Naive thymus-derived CD8-positive, alpha-beta T cell (primary cell): ENCODE results near the gene ACSL3. TPM values are rescaled to one million over a fixed set of nuclear protein-coding genes. Genes with fewer than 3 reads are reported as not detected.
"Not testable (repeated sequence)": the region's sequence is repeated elsewhere in the genome, so short reads cannot be mapped to it uniquely, and the experiment has no call there.

Source experiments
- ATAC-seq, 2 donors: fragments of 150-1000 bp; cut with Tn5 transposase in 1 of 2; sonication (Bioruptor Pico), chemical (Tn5 transposase) in 1 of 2; 1 replicate in 1 of 2; 2 replicates in 1 of 2; pipeline ENCODE4 v1.10.0; 2021; ENCODE audit warnings: mild to moderate bottlenecking in 2 of 2, moderate library complexity in 2 of 2
- POLR2A ChIA-PET: fragments of 350-600 bp; sonication (Branson Sonifier 250); formaldehyde crosslinking; loops from one replicate; lab custom pipeline; 2021; ENCODE audit warnings: antibody characterized with exemption; lab: Charles Lee
- DNase-seq, 10 donors: peaks; one replicate each; pipeline versions ENCODE4 v3.0.0 to v3.0.0-alpha.2; 2020 to 2022
- H3K27ac Mint-ChIP-seq, 10 donors: one replicate each; pipeline ENCODE4 v1.8.0; 2020 to 2022; ENCODE audit warnings: mild to moderate bottlenecking in 10 of 10, mixed read lengths in 10 of 10, moderate library complexity in 4 of 10, inconsistent platforms in 1 of 10
- H3K27me3 Mint-ChIP-seq, 5 donors: one replicate each; pipeline ENCODE4 v1.8.0; 2021 to 2022; ENCODE audit warnings: mixed read lengths in 5 of 5
- H3K36me3 Mint-ChIP-seq, 3 donors: one replicate each; pipeline ENCODE4 v1.8.0; 2020 to 2022; ENCODE audit warnings: mixed read lengths in 3 of 3, mild to moderate bottlenecking in 2 of 3, inconsistent platforms in 1 of 3
- H3K4me1 Mint-ChIP-seq, 4 donors: one replicate each; pipeline ENCODE4 v1.8.0; 2021 to 2022; ENCODE audit warnings: mixed read lengths in 4 of 4
- H3K4me3 Mint-ChIP-seq, 10 donors: one replicate each; pipeline ENCODE4 v1.8.0; 2020 to 2022; ENCODE audit warnings: mild to moderate bottlenecking in 10 of 10, mixed read lengths in 10 of 10, moderate library complexity in 6 of 10, inconsistent platforms in 1 of 10
- H3K9me3 Mint-ChIP-seq, 9 donors: one replicate each; pipeline ENCODE4 v1.8.0; 2020 to 2022; ENCODE audit warnings: mixed read lengths in 9 of 9, mild to moderate bottlenecking in 3 of 9, inconsistent platforms in 1 of 9, moderate library complexity in 1 of 9
- polyA plus RNA-seq, 3 donors: library from polyadenylated mRNA; unstranded; fragments of 300-500 nt; fragmentation: Illumina TruSeq; gene quantifications; one replicate each; pipeline ENCODE4 v1.2.3, GENCODE V29; 2021
- total RNA-seq, 8 experiments: library from RNA in 2 of 8; stranded (reverse) in 2 of 8; gene quantifications; one replicate each; pipeline ENCODE4 v1.2.3 and lab custom pipeline; 2021 to 2026

ACSL3 gene
- total and polyA plus RNA-seq, 5 experiments from 2014 or later = 27.8 to 43.1 (median 32.5) TPM

DNA sequence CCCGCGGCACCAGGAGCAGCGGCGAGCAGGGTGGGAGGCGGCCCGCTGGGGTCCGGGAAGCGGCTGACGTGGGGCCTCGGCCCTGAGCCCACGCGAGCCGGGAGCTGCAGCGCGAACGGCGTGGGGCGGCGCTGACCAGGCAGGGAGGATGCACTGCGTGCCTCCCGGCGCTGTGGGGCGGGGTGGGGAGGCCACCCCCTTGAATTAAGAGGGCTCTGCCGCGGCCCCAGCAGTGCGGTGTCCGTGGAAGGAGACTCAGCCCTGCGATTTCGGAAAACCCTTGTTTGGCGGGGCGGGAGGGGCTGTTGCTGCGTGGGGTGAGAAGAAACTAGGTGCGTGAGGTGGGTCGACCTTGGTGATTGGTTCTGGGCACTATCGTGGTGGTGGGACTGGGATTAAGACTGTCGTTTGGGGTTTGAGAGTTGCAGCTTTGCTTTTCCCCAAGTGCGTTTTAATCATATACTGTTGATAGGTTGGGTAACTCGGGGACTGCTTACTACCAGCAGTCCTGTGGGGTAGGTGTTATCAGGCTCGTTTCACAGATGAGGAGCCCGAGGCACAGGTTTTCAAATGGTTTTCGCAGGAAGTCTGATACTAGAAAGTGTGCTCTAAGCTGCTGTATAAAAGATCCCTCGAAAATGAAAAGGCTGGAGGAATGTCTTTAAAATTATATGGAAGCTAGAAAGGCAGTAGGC lies 722 bp downstream of the ACSL3 start:
- no peaks in the 10 kb centered on the region for H3K27me3 Mint-ChIP-seq
- H3K27ac Mint-ChIP-seq = peak overlapping the region; percentile 62 to 99 (median 94)
- no peak overlapping the region for H3K4me3 Mint-ChIP-seq
- DNase-seq (peak in 9 of 10 donors; percentile 25 to 69 (median 40)), ATAC-seq (peak in 1 of 2 donors; percentile 28)
- H3K9me3 Mint-ChIP-seq = no peaks in the 10 kb centered on the region
- peaks cover 7 to 14% (median 8%) of the 10 kb centered on the region in 4 donors for H3K4me1 Mint-ChIP-seq
- POLR2A ChIA-PET = interaction anchor here (1.0 to 1.8 kb wide), 2 partner anchors 9 to 205 kb away, joined by 3 to 5 read pairs; partner anchors contain the start of gene FARSB
- no peaks in the 10 kb centered on the region for H3K36me3 Mint-ChIP-seq

DNA sequence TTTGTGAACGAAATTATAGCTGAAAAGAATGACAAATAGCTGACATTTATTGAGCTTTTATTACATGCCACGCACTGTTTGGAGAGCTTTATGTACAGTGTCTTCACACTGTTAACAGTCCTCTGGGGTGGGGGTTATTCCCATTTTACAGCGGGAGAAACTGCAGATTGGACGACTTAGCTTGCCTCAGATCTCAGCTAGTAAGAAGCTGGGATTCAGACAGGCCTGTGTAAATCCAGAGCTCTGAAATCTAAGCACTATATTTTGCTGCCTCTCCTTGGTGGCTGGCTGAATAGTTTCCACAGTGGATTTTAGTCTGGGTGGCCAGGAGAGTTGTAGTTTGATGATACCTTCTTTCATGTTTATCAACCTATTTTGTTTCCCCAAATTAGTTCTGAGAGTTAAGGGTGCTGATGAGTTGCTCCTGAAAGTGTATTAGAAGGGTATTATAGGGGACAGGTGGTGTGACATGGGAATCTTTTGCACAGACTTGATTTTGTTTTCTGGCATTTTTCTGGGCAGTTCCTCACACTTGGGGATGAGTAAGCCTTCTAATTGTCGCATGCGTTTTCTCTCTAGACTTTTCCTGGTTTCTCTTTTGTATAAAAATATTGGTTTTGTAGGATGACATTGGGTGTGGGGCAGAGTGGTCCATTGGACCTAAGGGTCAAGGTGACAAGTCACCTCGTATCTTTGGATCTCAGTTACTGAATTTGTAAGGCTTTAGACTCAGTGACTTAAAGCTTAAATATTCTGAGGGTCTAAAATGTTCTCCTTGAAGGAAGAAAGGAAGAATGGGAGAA lies 1.5 kb downstream of the ACSL3 start:
- Mint-ChIP-seq H3K9me3 (no peaks in the 10 kb centered on the region), H3K27me3 (no peaks in the 10 kb centered on the region), H3K27ac (peak overlapping the region in 9 of 10 donors; percentile 62 to 99 (median 95)), H3K36me3 (no peaks in the 10 kb centered on the region), H3K4me1 (peaks cover 7 to 19% (median 11%) of the 10 kb centered on the region in 4 donors), H3K4me3 (no peak overlapping the region)
- ATAC-seq (no peak), DNase-seq (no peak)
- POLR2A ChIA-PET = no interaction called here

DNA sequence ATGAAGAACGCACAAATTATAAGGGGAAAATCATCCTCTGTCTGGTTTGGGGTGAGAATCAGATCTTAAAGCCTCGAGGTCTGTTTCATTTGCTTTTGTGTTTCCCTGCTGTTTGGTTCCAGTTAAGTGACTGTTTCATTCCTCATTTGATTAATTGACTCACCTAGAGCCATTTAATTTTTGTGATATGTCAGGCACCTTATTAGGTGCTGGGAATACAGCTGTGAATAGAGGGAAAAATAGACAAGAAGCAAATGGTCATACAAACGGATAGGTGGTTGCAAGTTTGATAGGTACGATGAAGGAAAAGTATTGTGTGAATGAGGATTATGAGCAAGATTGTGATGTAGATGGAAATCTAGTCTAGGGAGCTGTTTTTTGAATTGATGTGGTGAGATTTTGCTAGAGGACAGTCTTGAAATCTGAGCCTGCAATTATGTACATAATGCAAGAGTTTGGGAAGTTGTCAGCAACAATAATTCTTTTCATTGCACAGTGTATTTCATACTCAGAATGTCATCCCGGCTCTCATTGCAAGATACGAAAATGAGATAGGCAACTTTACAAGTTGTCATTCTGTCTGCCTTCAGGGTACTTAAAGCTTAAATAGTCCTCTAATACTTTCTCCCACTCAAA lies 2.2 kb downstream of the ACSL3 start:
- no peak overlapping the region for H3K27ac Mint-ChIP-seq
- no peaks in the 10 kb centered on the region for H3K9me3 Mint-ChIP-seq
- H3K4me3 Mint-ChIP-seq = no peak overlapping the region
- no peak for DNase-seq
- POLR2A ChIA-PET = no interaction called here
- no peaks in the 10 kb centered on the region for H3K36me3 Mint-ChIP-seq
- H3K27me3 Mint-ChIP-seq = no peaks in the 10 kb centered on the region
- peaks cover 7 to 23% (median 16%) of the 10 kb centered on the region in 4 donors for H3K4me1 Mint-ChIP-seq
- no peak for ATAC-seq

DNA sequence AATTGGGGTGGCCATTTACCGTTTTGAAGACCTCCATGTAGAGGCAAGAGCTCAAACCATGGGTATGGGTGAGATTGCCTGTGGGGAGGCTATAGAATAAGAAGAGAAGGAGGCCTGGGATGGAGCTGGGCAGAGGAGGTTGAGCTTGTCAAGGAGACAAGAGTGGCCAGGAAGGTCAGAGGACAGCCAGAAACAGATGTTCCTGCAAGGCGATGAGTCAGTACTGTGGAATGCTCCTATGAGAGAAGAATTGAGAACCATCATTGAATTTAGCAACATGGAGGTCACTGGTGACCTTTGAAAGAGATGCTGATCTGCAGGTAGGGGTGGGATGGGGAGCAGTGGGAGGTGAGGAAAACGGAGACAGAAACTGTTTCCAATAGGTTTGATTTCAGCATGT lies 3.5 kb downstream of the ACSL3 start:
- DNase-seq = no peak
- peaks cover 7 to 24% (median 17%) of the 10 kb centered on the region in 4 donors for H3K4me1 Mint-ChIP-seq
- H3K27me3 Mint-ChIP-seq = no peaks in the 10 kb centered on the region
- no peaks in the 10 kb centered on the region for H3K9me3 Mint-ChIP-seq
- no peak overlapping the region for H3K27ac Mint-ChIP-seq
- no peak for ATAC-seq
- H3K36me3 Mint-ChIP-seq = no peaks in the 10 kb centered on the region
- H3K4me3 Mint-ChIP-seq = no peak overlapping the region
- POLR2A ChIA-PET = no interaction called here

DNA sequence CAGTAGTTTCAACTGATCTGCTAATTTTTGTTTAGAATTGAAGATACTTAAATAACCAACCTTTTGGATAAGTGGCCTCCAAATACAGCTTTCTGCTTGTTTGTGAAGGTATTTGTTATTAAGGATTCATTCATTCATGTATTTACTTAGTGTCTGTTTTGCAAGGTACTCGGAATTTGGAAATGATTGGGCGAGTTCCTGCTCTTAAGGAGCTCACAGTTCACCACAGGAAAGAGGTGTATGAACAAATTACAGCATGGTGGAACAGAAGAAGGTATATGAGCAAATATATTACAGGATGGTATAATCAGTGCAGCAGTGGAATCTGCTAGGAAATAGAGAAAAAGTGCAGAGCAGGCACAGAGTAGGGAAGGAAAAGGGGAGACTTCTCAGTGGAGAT lies 4.5 kb downstream of the ACSL3 start:
- H3K9me3 Mint-ChIP-seq = no peaks in the 10 kb centered on the region
- peaks cover 7 to 24% (median 14%) of the 10 kb centered on the region in 4 donors for H3K4me1 Mint-ChIP-seq
- no peak for ATAC-seq
- no peaks in the 10 kb centered on the region for H3K27me3 Mint-ChIP-seq
- POLR2A ChIA-PET = interaction anchor here (0.6 kb wide), 1 partner anchor 1767 kb away, joined by 3 read pairs; no protein-coding TSS in a partner anchor
- DNase-seq = no peak
- peak overlapping the region in 1 of 10 donors; percentile 21 for H3K4me3 Mint-ChIP-seq
- H3K27ac Mint-ChIP-seq = no peak overlapping the region
- no peaks in the 10 kb centered on the region for H3K36me3 Mint-ChIP-seq

DNA sequence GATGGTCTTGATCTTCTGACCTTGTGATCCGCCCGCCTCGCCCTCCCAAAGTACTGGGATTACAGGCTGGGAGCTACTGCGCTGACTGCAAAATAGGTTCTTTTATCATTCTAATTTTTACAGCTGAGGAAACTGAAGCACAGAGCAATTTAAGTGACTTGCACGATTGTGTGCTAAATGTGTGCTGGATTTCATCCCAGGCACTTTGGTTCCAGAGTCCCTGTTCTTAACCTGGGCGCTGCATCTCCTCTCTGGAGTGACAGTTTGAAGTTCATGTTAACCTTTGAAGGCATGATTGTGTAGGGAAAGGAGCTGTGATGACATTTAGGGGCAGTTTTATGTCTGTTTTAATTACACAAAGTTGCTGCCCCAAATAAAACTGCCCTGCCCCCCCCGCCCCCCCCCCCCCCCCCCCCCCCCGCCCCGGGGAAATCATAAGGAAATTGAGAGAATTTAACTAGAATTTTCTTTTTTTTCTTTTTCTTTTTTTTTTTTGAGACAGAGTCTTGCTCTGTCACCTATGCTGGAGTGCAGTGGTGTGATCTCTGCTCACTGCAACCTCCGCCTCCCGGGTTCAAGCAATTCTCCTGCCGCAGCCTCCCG lies 5.6 kb downstream of the ACSL3 start:
- no peak overlapping the region for H3K27ac Mint-ChIP-seq
- H3K4me1 Mint-ChIP-seq = peaks cover 6 to 24% (median 14%) of the 10 kb centered on the region in 4 donors
- DNase-seq = no peak
- no peaks in the 10 kb centered on the region for H3K9me3 Mint-ChIP-seq
- no peaks in the 10 kb centered on the region for H3K36me3 Mint-ChIP-seq
- ATAC-seq = no peak
- no peak overlapping the region for H3K4me3 Mint-ChIP-seq
- POLR2A ChIA-PET = no interaction called here
- H3K27me3 Mint-ChIP-seq = no peaks in the 10 kb centered on the region

DNA sequence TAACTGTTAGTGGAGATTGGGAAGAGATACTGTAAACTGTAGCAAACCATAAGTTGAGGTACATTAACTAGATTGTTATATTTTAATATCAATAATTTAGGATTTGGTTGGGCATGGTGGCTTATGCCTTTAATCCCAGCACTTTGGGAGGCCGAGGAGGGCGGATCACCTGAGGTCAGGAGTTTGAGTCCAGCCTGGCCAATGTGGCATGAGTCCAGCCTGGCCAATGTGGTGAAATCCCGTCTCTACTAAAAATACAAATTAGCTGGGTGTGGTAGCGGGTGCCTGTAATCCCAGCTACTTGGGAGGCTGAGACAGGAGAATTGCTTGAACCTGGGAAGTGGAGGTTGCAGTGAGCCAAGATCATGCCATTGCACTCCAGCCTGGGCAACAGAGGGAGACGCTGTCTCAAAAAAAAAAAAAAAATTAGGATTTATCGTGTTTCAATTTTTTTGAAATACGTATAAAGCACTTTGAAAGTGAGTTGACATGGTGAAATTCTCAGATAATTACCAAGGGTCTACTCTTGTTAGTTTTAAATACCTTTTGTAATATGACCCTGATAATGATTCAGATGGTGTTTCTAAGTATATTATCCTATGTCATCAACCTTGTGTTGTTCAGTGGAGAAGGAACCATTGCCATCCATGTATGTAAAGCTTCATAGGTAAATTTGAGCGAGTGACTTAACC lies 7.9 kb downstream of the ACSL3 start:
- H3K27ac Mint-ChIP-seq, POLR2A ChIA-PET, H3K27me3 Mint-ChIP-seq, H3K36me3 Mint-ChIP-seq, H3K9me3 Mint-ChIP-seq, DNase-seq, ATAC-seq, H3K4me3 Mint-ChIP-seq: not testable (repeated sequence)
- peaks cover 8 to 30% (median 20%) of the 10 kb centered on the region in 4 donors for H3K4me1 Mint-ChIP-seq

DNA sequence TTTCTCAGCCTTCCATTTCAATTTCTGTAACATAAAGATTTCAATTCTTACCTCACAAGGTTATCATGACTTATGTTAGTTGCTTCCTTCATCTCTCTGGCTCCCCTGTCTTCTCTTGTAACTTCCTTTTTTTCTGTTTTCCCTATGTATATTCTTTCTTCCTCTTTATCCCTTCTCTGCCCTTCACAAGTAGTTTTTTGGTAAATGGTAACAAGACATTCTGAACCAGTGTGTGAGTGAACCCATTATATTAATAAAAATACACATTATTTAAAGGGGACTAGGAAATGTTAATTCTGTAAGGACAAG lies 8.4 kb downstream of the ACSL3 start:
- no peaks in the 10 kb centered on the region for H3K9me3 Mint-ChIP-seq
- H3K4me1 Mint-ChIP-seq = peaks cover 8 to 30% (median 20%) of the 10 kb centered on the region in 4 donors
- ATAC-seq (no peak), DNase-seq (no peak)
- POLR2A ChIA-PET = no interaction called here
- no peaks in the 10 kb centered on the region for H3K27me3 Mint-ChIP-seq
- no peaks in the 10 kb centered on the region for H3K36me3 Mint-ChIP-seq
- H3K4me3 Mint-ChIP-seq = no peak overlapping the region
- H3K27ac Mint-ChIP-seq = no peak overlapping the region

DNA sequence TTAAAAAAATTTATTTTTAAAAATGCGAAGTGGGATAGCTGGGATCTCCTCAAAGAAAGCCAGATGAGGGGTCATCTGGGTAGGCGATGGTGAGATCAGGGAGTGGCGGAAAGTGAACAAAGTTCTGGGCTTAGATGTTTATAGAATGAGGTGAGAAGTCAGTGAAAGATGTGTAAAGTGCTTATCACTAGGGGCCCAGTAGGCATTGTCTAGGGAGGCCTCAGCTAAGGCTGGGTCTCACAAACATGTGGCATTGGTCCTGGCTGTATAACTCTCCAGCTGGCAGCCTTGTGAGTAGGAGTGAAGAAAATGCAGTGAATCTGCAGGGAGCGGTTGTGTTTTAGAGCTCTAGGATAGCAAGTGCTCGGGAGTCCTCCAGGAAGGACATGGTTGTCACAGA lies 10.5 kb downstream of the ACSL3 start:
- no peaks in the 10 kb centered on the region for H3K36me3 Mint-ChIP-seq
- H3K27ac Mint-ChIP-seq = no peak overlapping the region
- POLR2A ChIA-PET = no interaction called here
- H3K4me3 Mint-ChIP-seq = no peak overlapping the region
- no peaks in the 10 kb centered on the region for H3K27me3 Mint-ChIP-seq
- H3K9me3 Mint-ChIP-seq = no peaks in the 10 kb centered on the region
- peaks cover 10 to 31% (median 25%) of the 10 kb centered on the region in 4 donors for H3K4me1 Mint-ChIP-seq
- DNase-seq = no peak
- no peak for ATAC-seq

DNA sequence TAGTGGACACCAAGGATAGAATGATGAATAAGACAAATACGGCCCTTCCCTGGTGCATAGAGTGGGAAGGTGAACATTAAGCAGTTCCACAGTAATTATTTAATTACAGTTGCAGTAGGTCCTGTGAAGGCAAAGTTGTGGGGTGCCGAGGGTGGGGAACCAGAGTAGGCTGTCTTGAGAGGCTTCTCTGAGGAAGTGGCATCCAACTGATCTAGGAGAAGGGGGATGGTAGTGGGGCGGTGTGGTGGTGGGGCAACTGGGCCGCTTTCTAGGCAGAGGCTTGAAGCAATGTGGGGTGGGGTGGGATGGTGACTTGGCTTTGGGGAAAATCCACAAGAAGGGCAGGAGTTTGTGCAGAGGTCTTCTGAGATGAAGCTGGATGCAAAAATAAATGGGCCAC lies 11.7 kb downstream of the ACSL3 start:
- Mint-ChIP-seq H3K36me3 (no peaks in the 10 kb centered on the region), H3K9me3 (no peaks in the 10 kb centered on the region), H3K4me1 (peaks cover 20 to 34% (median 28%) of the 10 kb centered on the region in 4 donors), H3K27ac (no peak overlapping the region), H3K27me3 (no peaks in the 10 kb centered on the region), H3K4me3 (peak overlapping the region in 3 of 10 donors; percentile 4 to 47 (median 6))
- no peak for DNase-seq
- ATAC-seq = no peak
- POLR2A ChIA-PET = no interaction called here

DNA sequence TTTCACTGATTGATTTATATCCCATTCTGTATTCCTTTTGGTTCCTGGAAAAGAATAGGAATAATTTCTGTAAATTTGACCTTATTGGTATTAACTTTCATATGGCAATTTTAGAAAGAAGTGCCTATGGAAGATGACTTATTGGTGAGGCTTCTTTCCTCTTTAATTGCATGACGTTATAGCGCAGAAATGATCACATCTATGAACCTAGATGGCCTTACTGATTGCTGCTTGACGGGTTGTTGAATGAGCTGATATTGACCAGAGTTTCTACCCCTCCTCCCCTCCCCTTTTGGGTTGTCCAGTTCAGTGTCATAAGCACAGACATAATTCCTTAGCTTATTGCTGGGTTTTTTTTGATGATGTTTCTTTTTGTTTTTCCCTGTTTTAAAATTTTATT lies 14.6 kb downstream of the ACSL3 start:
- H3K27ac Mint-ChIP-seq = no peak overlapping the region
- no peak overlapping the region for H3K4me3 Mint-ChIP-seq
- H3K27me3 Mint-ChIP-seq = no peaks in the 10 kb centered on the region
- H3K36me3 Mint-ChIP-seq = no peaks in the 10 kb centered on the region
- ATAC-seq = no peak
- no peak for DNase-seq
- POLR2A ChIA-PET = no interaction called here
- peaks cover 29 to 51% (median 45%) of the 10 kb centered on the region in 4 donors for H3K4me1 Mint-ChIP-seq
- H3K9me3 Mint-ChIP-seq = no peaks in the 10 kb centered on the region

DNA sequence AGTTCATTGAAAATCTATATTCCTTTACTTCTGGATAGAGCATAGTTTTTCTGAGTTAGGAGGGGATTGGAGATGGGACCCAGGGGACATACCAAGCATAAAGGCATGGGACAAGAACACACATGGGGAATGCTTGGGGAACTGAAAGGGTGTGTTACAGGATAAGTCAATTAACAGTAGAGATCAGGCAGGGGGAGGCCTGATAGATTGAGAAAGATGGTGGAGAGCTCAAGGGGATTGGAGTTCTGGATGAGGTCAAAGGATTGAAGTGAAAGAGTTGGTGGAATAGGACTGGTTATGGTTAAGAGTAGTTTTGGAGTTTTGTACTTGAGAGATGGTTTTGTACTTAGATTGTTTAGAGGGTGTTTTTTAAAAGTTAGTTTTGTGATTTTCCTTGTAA lies 16.1 kb downstream of the ACSL3 start:
- no peaks in the 10 kb centered on the region for H3K9me3 Mint-ChIP-seq
- H3K36me3 Mint-ChIP-seq = no peaks in the 10 kb centered on the region
- H3K27ac Mint-ChIP-seq = peak overlapping the region in 1 of 10 donors; percentile 4
- POLR2A ChIA-PET = no interaction called here
- ATAC-seq = no peak
- H3K27me3 Mint-ChIP-seq = no peaks in the 10 kb centered on the region
- peak overlapping the region in 1 of 10 donors; percentile 40 for H3K4me3 Mint-ChIP-seq
- no peak for DNase-seq
- peaks cover 29 to 54% (median 50%) of the 10 kb centered on the region in 4 donors for H3K4me1 Mint-ChIP-seq
